Stimulated activated naive CD4-positive, alpha-beta T cell (primary cell): ENCODE measurements around the gene GBA3.

Source experiments
- DNase-seq, 6 experiments: peaks; one replicate each; lab custom pipeline; 2025; lab: John Stamatoyannopoulos, UW

GBA3 gene

GRCh38 chr4:22780797-22781196 is 88.1 kb downstream of the GBA3 start:
- no peak for DNase-seq

- no peak for DNase-seq
These were observed 95.1 kb downstream of the GBA3 start for GRCh38 chr4:22787753-22788375.

- DNase-seq = no peak
These were observed 97.9 kb downstream of the GBA3 start for GRCh38 chr4:22790631-22791030.

- DNase-seq = no peak
These were observed 102.0 kb downstream of the GBA3 start for GRCh38 chr4:22794732-22795131.

GRCh38 chr4:22801391-22801790 is 108.7 kb downstream of the GBA3 start:
- DNase-seq = no peak

- DNase-seq = no peak
These were observed 110.1 kb downstream of the GBA3 start for GRCh38 chr4:22802876-22803275.

GRCh38 chr4:22803512-22803911 is 110.8 kb downstream of the GBA3 start:
- no peak for DNase-seq

- DNase-seq = no peak
These were observed 122.2 kb downstream of the GBA3 start for GRCh38 chr4:22814906-22815305.

- no peak for DNase-seq
These were observed 131.4 kb downstream of the GBA3 start for GRCh38 chr4:22824091-22824490.

GRCh38 chr4:22842360-22843018 is 149.8 kb downstream of the GBA3 start:
- DNase-seq = no peak

- DNase-seq = no peak
These were observed 155.6 kb downstream of the GBA3 start for GRCh38 chr4:22848332-22848731.

GRCh38 chr4:22850055-22850454 is 157.3 kb downstream of the GBA3 start:
- DNase-seq = no peak

- DNase-seq = no peak
These were observed 157.9 kb downstream of the GBA3 start for GRCh38 chr4:22850630-22851029.

GRCh38 chr4:22857411-22857810 is 164.7 kb downstream of the GBA3 start:
- DNase-seq = no peak

- DNase-seq = no peak
These were observed 166.6 kb downstream of the GBA3 start for GRCh38 chr4:22859318-22859717.
